Measurements from ENCODE around the gene HM13. TPM values are rescaled to one million over a fixed set of nuclear protein-coding genes. Genes with fewer than 3 reads are reported as not detected.

The HM13 gene
- total RNA-seq, 4 donors from 2014 or later = 48.2 to 99.6 (median 58.1) TPM

GRCh38 chr20:31550099-31550498, 35.9 kb downstream of the HM13 start:
- no peak for TF ChIP-seq CTCF (IDR thresholded peaks at IDR 0.05; ENCODE audit: low read depth)

GRCh38 chr20:31551163-31552081, 37.2 kb downstream of the HM13 start:
- TF ChIP-seq CTCF (IDR thresholded peaks at IDR 0.05; ENCODE audit: low read depth) = no peak

GRCh38 chr20:31555203-31555775, 41.0 kb downstream of the HM13 start:
- no peak for TF ChIP-seq CTCF (IDR thresholded peaks at IDR 0.05; ENCODE audit: low read depth)

GRCh38 chr20:31559704-31560093, 45.5 kb downstream of the HM13 start:
- TF ChIP-seq CTCF (IDR thresholded peaks at IDR 0.05; ENCODE audit: low read depth) = no peak

- TF ChIP-seq CTCF (IDR thresholded peaks at IDR 0.05; ENCODE audit: low read depth) = no peak
Observed at GRCh38 chr20:31560094-31560745, 46.0 kb downstream of the HM13 start.

GRCh38 chr20:31560746-31561598, 46.7 kb downstream of the HM13 start:
- TF ChIP-seq CTCF (IDR thresholded peaks at IDR 0.05; ENCODE audit: low read depth) = no peak

All from subcutaneous adipose tissue (tissue), 4 donors.